CD14-positive monocyte (primary cell): ENCODE data around the gene RPS5. TPM values are rescaled to one million over a fixed set of nuclear protein-coding genes. Genes with fewer than 3 reads are reported as not detected.

Experiments
- DNase-seq, 3 donors: peaks; one replicate each; pipeline ENCODE4 v3.0.0-alpha.2; 2011 to 2022
- H2AFZ ChIP-seq: 2 replicates; pipeline ENCODE4 v1.6.0; 2012; ENCODE audit warnings: mild to moderate bottlenecking, low read depth, low read length, inconsistent platforms; ENCODE audit not compliant: insufficient read depth, poor library complexity, severe bottlenecking
- H3K27ac ChIP-seq, 2 donors: 1 replicate in 1 of 2; 2 replicates in 1 of 2; pipeline ENCODE4 v1.5.1; 2012 to 2013; ENCODE audit warnings: low read length in 2 of 2, control low read depth in 1 of 2, inconsistent platforms in 1 of 2, low read depth in 1 of 2, mild to moderate bottlenecking in 1 of 2
- H3K27me3 ChIP-seq, 2 donors: one replicate each; pipeline versions ENCODE4 v1.6.0 to v1.6.1; 2011 to 2013; ENCODE audit warnings: low read length in 2 of 2; ENCODE audit not compliant: control insufficient read depth in 2 of 2, insufficient read depth in 2 of 2
- H3K36me3 ChIP-seq, 2 donors: replicated peaks in 1 of 2; 1 replicate in 1 of 2; 2 replicates in 1 of 2; pipeline versions ENCODE4 v1.5.1 to v1.6.1; 2012 to 2013; ENCODE audit warnings: low read length in 2 of 2, control low read depth in 1 of 2, inconsistent platforms in 1 of 2, mild to moderate bottlenecking in 1 of 2; ENCODE audit not compliant: insufficient read depth in 2 of 2, control insufficient read depth in 1 of 2
- H3K4me1 ChIP-seq, 2 donors: 1 replicate in 1 of 2; 2 replicates in 1 of 2; pipeline versions ENCODE4 v1.5.1 to v1.6.1; 2012 to 2013; ENCODE audit warnings: low read length in 2 of 2, control low read depth in 1 of 2, inconsistent platforms in 1 of 2, mild to moderate bottlenecking in 1 of 2, moderate library complexity in 1 of 2; ENCODE audit not compliant: insufficient read depth in 2 of 2, control insufficient read depth in 1 of 2
- H3K4me2 ChIP-seq: replicated peaks from 2 replicates; pipeline ENCODE3; 2012; ENCODE audit warnings: low read length, moderate library complexity, mild to moderate bottlenecking; ENCODE audit not compliant: poor library complexity, severe bottlenecking; ENCODE audit errors: extremely low read depth
- H3K4me3 ChIP-seq, 3 experiments: fragments of 200-600 bp in 1 of 3; sonication (generic) in 1 of 3; replicated peaks in 1 of 3; 1 replicate in 2 of 3; 2 replicates in 1 of 3; pipeline ENCODE4 v1.5.1; 2011 to 2013; ENCODE audit warnings: low read length in 3 of 3, mild to moderate bottlenecking in 3 of 3, control low read depth in 2 of 3, low read depth in 2 of 3, inconsistent platforms in 1 of 3, moderate library complexity in 1 of 3
- H3K79me2 ChIP-seq: 2 replicates; pipeline ENCODE4 v1.6.0; 2012; ENCODE audit warnings: mild to moderate bottlenecking, control low read depth, inconsistent platforms, low read length, moderate library complexity; ENCODE audit not compliant: insufficient read depth
- H3K9ac ChIP-seq: 2 replicates; pipeline ENCODE4 v1.6.0; 2017; ENCODE audit warnings: low read length, mild to moderate bottlenecking; ENCODE audit not compliant: insufficient read depth, poor library complexity, severe bottlenecking
- H3K9me3 ChIP-seq, 2 donors: replicated peaks in 1 of 2; 1 replicate in 1 of 2; 2 replicates in 1 of 2; pipeline versions ENCODE4 v1.5.1 to v1.6.1; 2012 to 2013; ENCODE audit warnings: low read length in 2 of 2, control low read depth in 1 of 2; ENCODE audit not compliant: control insufficient read depth in 1 of 2, insufficient read depth in 1 of 2
- H4K20me1 ChIP-seq: 2 replicates; pipeline ENCODE4 v1.6.0; 2012; ENCODE audit warnings: mild to moderate bottlenecking, low read length, control low read depth, moderate library complexity; ENCODE audit not compliant: insufficient read depth
- H3K27ac Mint-ChIP-seq, 7 donors: one replicate each; pipeline ENCODE4 v1.8.0; 2020; ENCODE audit warnings: mild to moderate bottlenecking in 7 of 7, mixed read lengths in 7 of 7, moderate library complexity in 6 of 7, inconsistent platforms in 2 of 7
- H3K27me3 Mint-ChIP-seq, 3 donors: one replicate each; pipeline ENCODE4 v1.8.0; 2021 to 2022; ENCODE audit warnings: low read depth in 3 of 3, mild to moderate bottlenecking in 3 of 3, mixed read lengths in 3 of 3, moderate library complexity in 3 of 3, inconsistent platforms in 1 of 3
- H3K36me3 Mint-ChIP-seq, 2 donors: one replicate each; pipeline ENCODE4 v1.8.0; 2020; ENCODE audit warnings: mixed read lengths in 2 of 2, inconsistent platforms in 1 of 2, mild to moderate bottlenecking in 1 of 2
- H3K4me1 Mint-ChIP-seq: one replicate; pipeline ENCODE4 v1.8.0; 2020; ENCODE audit warnings: mild to moderate bottlenecking, mixed read lengths
- H3K4me3 Mint-ChIP-seq, 2 donors: one replicate each; pipeline ENCODE4 v1.8.0; 2020; ENCODE audit warnings: mild to moderate bottlenecking in 2 of 2, mixed read lengths in 2 of 2, moderate library complexity in 1 of 2
- H3K9me3 Mint-ChIP-seq, 7 donors: one replicate each; pipeline ENCODE4 v1.8.0; 2020 to 2022; ENCODE audit warnings: mixed read lengths in 7 of 7, mild to moderate bottlenecking in 6 of 7, moderate library complexity in 6 of 7, inconsistent platforms in 2 of 7
- CTCF ChIP-seq: fragments of 200-600 bp; IDR thresholded peaks from one replicate; pipeline ENCODE4 v1.8.0; 2022; ENCODE audit warnings: antibody characterized with exemption, mild to moderate bottlenecking
- WGBS: methylation state at CpG from one replicate; pipeline ENCODE4 v1.1.5; 2013; ENCODE audit warnings: missing lambda C conversion rate; ENCODE audit not compliant: insufficient coverage; 5-methylcytosine and 5-hydroxymethylcytosine counted together
- intact Hi-C, 2 donors: fragments of 100-400 bp; cut with micrococcal nuclease; formaldehyde crosslinking; loops; one replicate each; pipeline versions ENCODE4 v1.15.0 to v1.15.1; 2023
- polyA plus RNA-seq, 3 donors: library from polyadenylated mRNA; depleted of rRNA in 1 of 3; unstranded in 2 of 3; stranded (reverse) in 1 of 3; fragments of 300-500 nt in 2 of 3; fragments of >200 nt in 1 of 3; fragmentation: Illumina TruSeq in 2 of 3; gene quantifications; 1 replicate in 2 of 3; 2 replicates in 1 of 3; pipeline ENCODE4 v1.2.3, GENCODE V29; 2012 to 2021

Gene RPS5
- polyA plus RNA-seq, 3 donors = 485 to 1,381 (median 580) TPM

DNA sequence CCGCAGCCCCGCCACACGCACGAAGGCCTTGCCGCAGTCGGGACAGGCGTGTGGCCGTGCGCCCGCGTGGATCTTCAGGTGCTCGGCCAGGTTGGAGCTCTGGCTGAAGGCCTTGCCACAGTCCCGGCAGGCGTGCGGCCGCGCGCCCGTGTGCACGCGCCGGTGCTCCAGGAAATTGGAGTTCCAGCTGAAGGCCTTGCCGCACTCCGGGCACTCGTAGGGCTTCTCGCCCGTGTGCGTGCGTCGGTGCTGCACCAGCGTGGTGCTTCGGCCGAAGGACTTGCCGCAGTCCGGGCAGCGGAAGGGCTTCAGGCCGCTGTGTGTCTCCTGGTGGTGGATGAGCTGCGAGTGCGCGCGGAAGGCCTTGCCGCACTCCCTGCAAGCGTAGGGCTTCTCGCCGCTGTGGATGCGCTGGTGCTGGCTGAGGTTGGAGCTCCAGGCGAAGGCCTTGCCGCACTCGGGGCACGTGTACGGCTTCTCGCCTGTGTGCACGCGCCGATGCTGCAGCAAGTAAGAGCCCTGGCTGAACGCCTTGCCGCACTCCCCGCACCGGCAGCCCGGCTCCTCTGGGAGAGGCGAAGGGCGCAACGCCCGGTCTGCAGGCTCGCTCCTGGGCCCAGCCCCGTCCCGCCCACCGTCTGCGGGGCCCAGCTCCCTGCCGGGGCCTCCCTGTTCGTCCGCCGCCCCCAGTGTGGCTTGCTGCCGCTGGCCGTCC lies 30.1 kb upstream of the RPS5 start:
- Mint-ChIP-seq H3K36me3 (peaks cover under 1 to 1% of the 10 kb centered on the region in 2 donors), H3K27me3 (peaks cover 26 to 36% (median 35%) of the 10 kb centered on the region in 3 donors), H3K27ac (no peak overlapping the region), H3K4me1 (peaks cover 19% of the 10 kb centered on the region), H3K4me3 (peak overlapping the region; percentile 50 to 76), H3K9me3 (peaks cover 0 to 15% (median 0%) of the 10 kb centered on the region in 7 donors)
- H3K4me2 ChIP-seq = peak overlapping the region; percentile 36
- H4K20me1 ChIP-seq = no peaks in the 10 kb centered on the region
- peaks cover 0 to 8% of the 10 kb centered on the region in 2 donors for H3K9me3 ChIP-seq
- H3K27ac ChIP-seq = no peak overlapping the region
- 42% methylated on average over 73 of the region's 75 CpGs for WGBS
- H3K36me3 ChIP-seq = no peaks in the 10 kb centered on the region
- no peak overlapping the region for H2AFZ ChIP-seq
- DNase-seq = no peak
- intact Hi-C loops = no loop called here
- TF ChIP-seq CTCF = no peak
- H3K9ac ChIP-seq = no peak overlapping the region
- peaks cover 6 to 31% of the 10 kb centered on the region in 2 donors for H3K27me3 ChIP-seq
- H3K4me1 ChIP-seq = peaks cover 17 to 25% of the 10 kb centered on the region in 2 donors
- H3K79me2 ChIP-seq = no peaks in the 10 kb centered on the region
- no peak overlapping the region for H3K4me3 ChIP-seq

DNA sequence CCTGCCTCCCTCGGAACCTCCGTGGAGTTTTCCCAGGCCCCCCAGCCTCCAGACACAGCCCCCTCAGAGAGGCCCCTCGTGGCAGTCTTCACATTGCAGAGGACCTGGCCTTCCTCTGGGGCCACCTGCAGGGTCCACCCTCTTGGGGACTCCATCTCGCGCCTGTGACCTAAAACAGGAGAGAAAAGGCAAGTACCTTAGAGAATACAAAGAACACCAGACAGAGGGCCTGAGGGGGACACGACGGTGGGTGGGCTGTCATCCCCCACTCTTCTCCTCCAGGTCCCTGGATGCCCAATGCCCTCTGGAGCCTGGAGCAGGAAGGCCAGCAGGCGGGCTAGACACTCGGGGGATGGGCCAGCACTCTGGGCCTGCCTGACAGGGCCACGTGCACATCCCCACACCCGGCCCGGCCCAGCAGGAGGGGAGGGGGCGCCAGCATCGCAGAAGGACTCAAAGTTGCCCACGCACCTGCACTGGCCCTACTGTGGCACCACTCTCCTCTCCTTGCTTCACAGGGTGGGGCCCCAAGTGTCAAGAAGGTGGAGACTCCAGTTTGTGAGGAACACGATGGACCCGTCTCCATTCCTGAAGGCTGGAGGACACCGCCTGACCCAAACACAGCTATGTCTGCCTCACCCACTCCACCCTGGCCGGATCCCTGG lies 29.5 kb upstream of the RPS5 start:
- H3K27ac Mint-ChIP-seq = no peak overlapping the region
- no peak overlapping the region for H3K4me2 ChIP-seq
- no peak overlapping the region for H3K9ac ChIP-seq
- H3K79me2 ChIP-seq = no peaks in the 10 kb centered on the region
- no peak for TF ChIP-seq CTCF
- no peak for DNase-seq
- peak overlapping the region in 1 of 2 donors; percentile 46 for H3K4me3 Mint-ChIP-seq
- peaks cover 6 to 31% of the 10 kb centered on the region in 2 donors for H3K27me3 ChIP-seq
- no peaks in the 10 kb centered on the region for H3K36me3 ChIP-seq
- no peak overlapping the region for H3K4me3 ChIP-seq
- no peak overlapping the region for H3K27ac ChIP-seq
- peaks cover 22% of the 10 kb centered on the region for H3K4me1 Mint-ChIP-seq
- peaks cover 0 to 16% (median 0%) of the 10 kb centered on the region in 7 donors for H3K9me3 Mint-ChIP-seq
- WGBS = 87% methylated on average over 16 of the region's 19 CpGs
- no peaks in the 10 kb centered on the region for H3K36me3 Mint-ChIP-seq
- peaks cover 19 to 31% of the 10 kb centered on the region in 2 donors for H3K4me1 ChIP-seq
- no peak overlapping the region for H2AFZ ChIP-seq
- intact Hi-C loops = no loop called here
- no peaks in the 10 kb centered on the region for H4K20me1 ChIP-seq
- peaks cover 0 to 8% of the 10 kb centered on the region in 2 donors for H3K9me3 ChIP-seq
- H3K27me3 Mint-ChIP-seq = peaks cover 26 to 39% (median 35%) of the 10 kb centered on the region in 3 donors
